ENCODE results near the gene CLEC16A.

Gene CLEC16A

GRCh38 chr16:11010575-11011221, 66.3 kb downstream of the CLEC16A start:
- Histone ChIP-seq H3K36me3 (ENCODE audit: control insufficient read depth, insufficient read depth, low read length) (peaks cover 6% of the 10 kb centered on the region; the same call in 1 of the 2 replicates), H3K9me3 (ENCODE audit: control insufficient read depth, insufficient read depth, low read depth, low read length) (no peaks in the 10 kb centered on the region), H3K4me3 (ENCODE audit: low read depth, low read length) (no peak overlapping the region), H3K4me1 (ENCODE audit: control insufficient read depth, insufficient read depth, low read length) (peaks cover 12% of the 10 kb centered on the region), H3K27me3 (ENCODE audit: control insufficient read depth, insufficient read depth, low read length) (no peaks in the 10 kb centered on the region), H3K9ac (ENCODE audit: low read length) (no peak overlapping the region), H3K27ac (ENCODE audit: low read depth, low read length) (no peak overlapping the region)

GRCh38 chr16:11011326-11011725, 67.0 kb downstream of the CLEC16A start:
- H3K9me3 ChIP-seq (ENCODE audit: control insufficient read depth, insufficient read depth, low read depth, low read length): no peaks in the 10 kb centered on the region
- no peaks in the 10 kb centered on the region for H3K27me3 ChIP-seq (ENCODE audit: control insufficient read depth, insufficient read depth, low read length)
- H3K36me3 ChIP-seq (ENCODE audit: control insufficient read depth, insufficient read depth, low read length): peaks cover 6% of the 10 kb centered on the region; the same call in 1 of the 2 replicates
- H3K4me1 ChIP-seq (ENCODE audit: control insufficient read depth, insufficient read depth, low read length): peaks cover 12% of the 10 kb centered on the region
- no peak overlapping the region for H3K27ac ChIP-seq (ENCODE audit: low read depth, low read length)
- no peak overlapping the region for H3K9ac ChIP-seq (ENCODE audit: low read length)
- H3K4me3 ChIP-seq (ENCODE audit: low read depth, low read length): no peak overlapping the region

GRCh38 chr16:11012841-11013240, 68.5 kb downstream of the CLEC16A start:
- Histone ChIP-seq H3K27me3 (ENCODE audit: control insufficient read depth, insufficient read depth, low read length) (no peaks in the 10 kb centered on the region), H3K4me3 (ENCODE audit: low read depth, low read length) (no peak overlapping the region), H3K4me1 (ENCODE audit: control insufficient read depth, insufficient read depth, low read length) (0 out of 2 replicates have a peak, but pooled peaks cover 6% of the 10 kb centered on the region), H3K9ac (ENCODE audit: low read length) (no peak overlapping the region), H3K9me3 (ENCODE audit: control insufficient read depth, insufficient read depth, low read depth, low read length) (no peaks in the 10 kb centered on the region), H3K27ac (ENCODE audit: low read depth, low read length) (no peak overlapping the region), H3K36me3 (ENCODE audit: control insufficient read depth, insufficient read depth, low read length) (peaks cover 6% of the 10 kb centered on the region; the same call in 1 of the 2 replicates)

GRCh38 chr16:11014136-11014535, 69.8 kb downstream of the CLEC16A start:
- Histone ChIP-seq H3K4me3 (ENCODE audit: low read depth, low read length) (no peak overlapping the region), H3K27ac (ENCODE audit: low read depth, low read length) (no peak overlapping the region), H3K9ac (ENCODE audit: low read length) (no peak overlapping the region), H3K9me3 (ENCODE audit: control insufficient read depth, insufficient read depth, low read depth, low read length) (no peaks in the 10 kb centered on the region), H3K4me1 (ENCODE audit: control insufficient read depth, insufficient read depth, low read length) (no peaks in the 10 kb centered on the region), H3K36me3 (ENCODE audit: control insufficient read depth, insufficient read depth, low read length) (peaks cover 6% of the 10 kb centered on the region; the same call in 1 of the 2 replicates), H3K27me3 (ENCODE audit: control insufficient read depth, insufficient read depth, low read length) (no peaks in the 10 kb centered on the region)

GRCh38 chr16:11015076-11015475, 70.7 kb downstream of the CLEC16A start:
- Histone ChIP-seq H3K4me3 (ENCODE audit: low read depth, low read length) (no peak overlapping the region), H3K9me3 (ENCODE audit: control insufficient read depth, insufficient read depth, low read depth, low read length) (no peaks in the 10 kb centered on the region), H3K4me1 (ENCODE audit: control insufficient read depth, insufficient read depth, low read length) (no peaks in the 10 kb centered on the region), H3K36me3 (ENCODE audit: control insufficient read depth, insufficient read depth, low read length) (peaks cover 6% of the 10 kb centered on the region; the same call in 1 of the 2 replicates), H3K27me3 (ENCODE audit: control insufficient read depth, insufficient read depth, low read length) (no peaks in the 10 kb centered on the region), H3K27ac (ENCODE audit: low read depth, low read length) (no peak overlapping the region), H3K9ac (ENCODE audit: low read length) (no peak overlapping the region)

GRCh38 chr16:11015607-11016006, 71.2 kb downstream of the CLEC16A start:
- Histone ChIP-seq H3K4me1 (ENCODE audit: control insufficient read depth, insufficient read depth, low read length) (no peaks in the 10 kb centered on the region), H3K36me3 (ENCODE audit: control insufficient read depth, insufficient read depth, low read length) (peaks cover 6% of the 10 kb centered on the region; the same call in 1 of the 2 replicates), H3K9me3 (ENCODE audit: control insufficient read depth, insufficient read depth, low read depth, low read length) (no peaks in the 10 kb centered on the region), H3K27me3 (ENCODE audit: control insufficient read depth, insufficient read depth, low read length) (no peaks in the 10 kb centered on the region), H3K9ac (ENCODE audit: low read length) (no peak overlapping the region), H3K4me3 (ENCODE audit: low read depth, low read length) (no peak overlapping the region), H3K27ac (ENCODE audit: low read depth, low read length) (no peak overlapping the region)

- H3K36me3 ChIP-seq (ENCODE audit: control insufficient read depth, insufficient read depth, low read length): peaks cover 3% of the 10 kb centered on the region; the same call in 1 of the 2 replicates
- H3K9ac ChIP-seq (ENCODE audit: low read length): no peak overlapping the region
- H3K27ac ChIP-seq (ENCODE audit: low read depth, low read length): no peak overlapping the region
- H3K9me3 ChIP-seq (ENCODE audit: control insufficient read depth, insufficient read depth, low read depth, low read length): no peaks in the 10 kb centered on the region
- no peak overlapping the region for H3K4me3 ChIP-seq (ENCODE audit: low read depth, low read length)
- H3K27me3 ChIP-seq (ENCODE audit: control insufficient read depth, insufficient read depth, low read length): no peaks in the 10 kb centered on the region
- H3K4me1 ChIP-seq (ENCODE audit: control insufficient read depth, insufficient read depth, low read length): no peaks in the 10 kb centered on the region
These were observed 72.2 kb downstream of the CLEC16A start for GRCh38 chr16:11016524-11016988.

GRCh38 chr16:11016993-11017392, 72.6 kb downstream of the CLEC16A start:
- Histone ChIP-seq H3K9me3 (ENCODE audit: control insufficient read depth, insufficient read depth, low read depth, low read length) (no peaks in the 10 kb centered on the region), H3K27me3 (ENCODE audit: control insufficient read depth, insufficient read depth, low read length) (no peaks in the 10 kb centered on the region), H3K36me3 (ENCODE audit: control insufficient read depth, insufficient read depth, low read length) (peaks cover 3% of the 10 kb centered on the region; the same call in 1 of the 2 replicates), H3K9ac (ENCODE audit: low read length) (no peak overlapping the region), H3K27ac (ENCODE audit: low read depth, low read length) (no peak overlapping the region), H3K4me1 (ENCODE audit: control insufficient read depth, insufficient read depth, low read length) (no peaks in the 10 kb centered on the region), H3K4me3 (ENCODE audit: low read depth, low read length) (no peak overlapping the region)

- Histone ChIP-seq H3K4me3 (ENCODE audit: low read depth, low read length) (no peak overlapping the region), H3K4me1 (ENCODE audit: control insufficient read depth, insufficient read depth, low read length) (no peaks in the 10 kb centered on the region), H3K9me3 (ENCODE audit: control insufficient read depth, insufficient read depth, low read depth, low read length) (no peaks in the 10 kb centered on the region), H3K27me3 (ENCODE audit: control insufficient read depth, insufficient read depth, low read length) (no peaks in the 10 kb centered on the region), H3K9ac (ENCODE audit: low read length) (no peak overlapping the region), H3K27ac (ENCODE audit: low read depth, low read length) (no peak overlapping the region), H3K36me3 (ENCODE audit: control insufficient read depth, insufficient read depth, low read length) (peaks cover 3% of the 10 kb centered on the region; the same call in 1 of the 2 replicates)
These were observed 73.1 kb downstream of the CLEC16A start for GRCh38 chr16:11017499-11017898.

- Histone ChIP-seq H3K27me3 (ENCODE audit: control insufficient read depth, insufficient read depth, low read length) (no peaks in the 10 kb centered on the region), H3K9me3 (ENCODE audit: control insufficient read depth, insufficient read depth, low read depth, low read length) (no peaks in the 10 kb centered on the region), H3K4me1 (ENCODE audit: control insufficient read depth, insufficient read depth, low read length) (no peaks in the 10 kb centered on the region), H3K4me3 (ENCODE audit: low read depth, low read length) (no peak overlapping the region), H3K36me3 (ENCODE audit: control insufficient read depth, insufficient read depth, low read length) (peaks cover 4% of the 10 kb centered on the region), H3K9ac (ENCODE audit: low read length) (no peak overlapping the region), H3K27ac (ENCODE audit: low read depth, low read length) (no peak overlapping the region)
These were observed 76.0 kb downstream of the CLEC16A start for GRCh38 chr16:11020388-11020787.

- H3K36me3 ChIP-seq (ENCODE audit: control insufficient read depth, insufficient read depth, low read length): peaks cover 8% of the 10 kb centered on the region
- H3K4me1 ChIP-seq (ENCODE audit: control insufficient read depth, insufficient read depth, low read length): no peaks in the 10 kb centered on the region
- H3K9me3 ChIP-seq (ENCODE audit: control insufficient read depth, insufficient read depth, low read depth, low read length): no peaks in the 10 kb centered on the region; the same call in 1 of the 2 replicates
- H3K27me3 ChIP-seq (ENCODE audit: control insufficient read depth, insufficient read depth, low read length): no peaks in the 10 kb centered on the region
- no peak overlapping the region for H3K4me3 ChIP-seq (ENCODE audit: low read depth, low read length)
- H3K9ac ChIP-seq (ENCODE audit: low read length): no peak overlapping the region
- H3K27ac ChIP-seq (ENCODE audit: low read depth, low read length): no peak overlapping the region
These were observed 76.6 kb downstream of the CLEC16A start for GRCh38 chr16:11020792-11021551.
